Adrenal gland (tissue), 5 donors: Measurements from ENCODE around the gene EEF1AKMT4.

Experiments used
- CTCF ChIP-seq, 6 experiments: fragments of 450-650 bp in 4 of 6; fragments of 200-600 bp in 2 of 6; sonication (generic) in 1 of 6; IDR thresholded peaks; 1 replicate in 5 of 6; 2 replicates in 1 of 6; pipeline versions ENCODE4 v1.5.1 to v1.8.0; 2016 to 2021; ENCODE audit warnings: antibody characterized with exemption in 6 of 6, mild to moderate bottlenecking in 2 of 6, moderate library complexity in 1 of 6
- POLR2A ChIP-seq, 2 donors: fragments of 450-650 bp; IDR thresholded peaks; one replicate each; pipeline ENCODE4 v1.6.1; 2017; ENCODE audit warnings: antibody characterized with exemption in 2 of 2, mild to moderate bottlenecking in 2 of 2, moderate library complexity in 1 of 2
- donor health status: DM: no; HTN: no; CAD: no.

- TF ChIP-seq CTCF (IDR thresholded peaks at IDR 0.05), result no peak
- no peak for TF ChIP-seq POLR2A (IDR thresholded peaks at IDR 0.05)
These were observed 13.4 kb upstream of the EEF1AKMT4 start for GRCh38 chr3:184236033-184236410.
